Measurements from ENCODE around the gene NOP9.

DNA sequence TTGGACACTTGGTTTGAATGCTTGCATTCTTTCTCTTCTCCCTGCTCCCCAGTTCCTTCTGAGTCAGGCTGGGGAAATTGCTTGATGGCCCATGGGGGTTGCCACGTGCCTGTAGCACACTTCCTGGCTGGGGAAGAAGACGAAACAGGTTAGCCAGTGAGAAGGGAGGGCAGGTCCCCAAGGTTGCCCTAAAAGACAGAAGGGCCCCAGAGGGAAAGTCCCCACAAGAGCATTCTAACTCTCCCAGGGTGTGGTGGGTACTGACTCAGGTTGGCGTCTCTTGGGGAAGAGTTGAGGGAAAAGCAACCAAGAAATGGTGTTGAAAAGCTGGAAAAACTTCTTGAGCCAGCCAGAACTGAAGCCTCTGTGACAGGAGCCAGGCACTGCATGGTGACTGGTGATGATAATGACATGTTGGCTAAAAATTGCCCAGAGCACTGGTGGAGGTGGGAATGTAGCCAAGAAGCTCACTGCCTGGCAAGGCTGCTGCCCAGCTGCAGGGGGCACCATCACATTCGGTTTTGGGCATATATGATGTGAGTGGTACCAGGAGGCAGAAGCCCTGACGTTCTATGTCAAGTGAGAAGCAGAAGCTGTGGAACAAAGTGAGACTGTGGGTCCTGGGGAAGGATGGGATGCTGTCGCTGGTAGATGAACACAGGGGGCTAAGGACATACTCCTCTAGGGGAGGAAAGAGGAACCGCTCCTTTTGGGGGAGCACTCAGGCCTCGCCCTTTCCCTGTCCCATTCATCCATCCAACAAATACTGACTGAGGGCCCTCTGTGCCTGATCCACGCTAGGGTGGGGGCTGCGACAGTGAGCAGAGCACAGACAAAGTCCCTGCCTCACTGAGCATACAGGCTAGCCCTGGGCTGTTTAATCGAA, 20.1 kb upstream of the NOP9 start:
- TF ChIP-seq POLR2AphosphoS5 (IDR thresholded peaks at IDR 0.05; ENCODE audit: low read depth, low read length) (no peak), TAF1 (IDR thresholded peaks at IDR 0.05; ENCODE audit: borderline replicate concordance, insufficient read depth, low read length) (no peak), SIN3A (IDR thresholded peaks at IDR 0.05; ENCODE audit: borderline replicate concordance, insufficient read depth, low read length) (no peak), FOXP2 (optimal IDR thresholded peaks at IDR 0.05; ENCODE audit: borderline replicate concordance, extremely low read depth, extremely low read length, insufficient read depth) (no peak)
- TF ChIP-seq, protein P1, sequence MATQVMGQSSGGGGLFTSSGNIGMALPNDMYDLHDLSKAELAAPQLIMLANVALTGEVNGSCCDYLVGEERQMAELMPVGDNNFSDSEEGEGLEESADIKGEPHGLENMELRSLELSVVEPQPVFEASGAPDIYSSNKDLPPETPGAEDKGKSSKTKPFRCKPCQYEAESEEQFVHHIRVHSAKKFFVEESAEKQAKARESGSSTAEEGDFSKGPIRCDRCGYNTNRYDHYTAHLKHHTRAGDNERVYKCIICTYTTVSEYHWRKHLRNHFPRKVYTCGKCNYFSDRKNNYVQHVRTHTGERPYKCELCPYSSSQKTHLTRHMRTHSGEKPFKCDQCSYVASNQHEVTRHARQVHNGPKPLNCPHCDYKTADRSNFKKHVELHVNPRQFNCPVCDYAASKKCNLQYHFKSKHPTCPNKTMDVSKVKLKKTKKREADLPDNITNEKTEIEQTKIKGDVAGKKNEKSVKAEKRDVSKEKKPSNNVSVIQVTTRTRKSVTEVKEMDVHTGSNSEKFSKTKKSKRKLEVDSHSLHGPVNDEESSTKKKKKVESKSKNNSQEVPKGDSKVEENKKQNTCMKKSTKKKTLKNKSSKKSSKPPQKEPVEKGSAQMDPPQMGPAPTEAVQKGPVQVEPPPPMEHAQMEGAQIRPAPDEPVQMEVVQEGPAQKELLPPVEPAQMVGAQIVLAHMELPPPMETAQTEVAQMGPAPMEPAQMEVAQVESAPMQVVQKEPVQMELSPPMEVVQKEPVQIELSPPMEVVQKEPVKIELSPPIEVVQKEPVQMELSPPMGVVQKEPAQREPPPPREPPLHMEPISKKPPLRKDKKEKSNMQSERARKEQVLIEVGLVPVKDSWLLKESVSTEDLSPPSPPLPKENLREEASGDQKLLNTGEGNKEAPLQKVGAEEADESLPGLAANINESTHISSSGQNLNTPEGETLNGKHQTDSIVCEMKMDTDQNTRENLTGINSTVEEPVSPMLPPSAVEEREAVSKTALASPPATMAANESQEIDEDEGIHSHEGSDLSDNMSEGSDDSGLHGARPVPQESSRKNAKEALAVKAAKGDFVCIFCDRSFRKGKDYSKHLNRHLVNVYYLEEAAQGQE (IDR thresholded peaks at IDR 0.05; ENCODE audit: insufficient read depth in 1 of 2, low read depth in 2 of 2, low read length in 2 of 2) = no peak

All from PFSK-1 (cell line).